Neural progenitor cell (in vitro differentiated cells): ENCODE data around the gene MAP3K4.

Experiments
- EZH2 ChIP-seq: fragments of 200-600 bp; sonication (generic); IDR thresholded peaks from 2 replicates; pipeline ENCODE4 v1.6.1; 2017; ENCODE audit warnings: antibody characterized with exemption, mild to moderate bottlenecking, moderate library complexity
- EZH2phosphoT487 ChIP-seq: fragments of 200-600 bp; sonication (generic); IDR thresholded peaks from 2 replicates; pipeline ENCODE4 v1.6.1; 2017; ENCODE audit warnings: antibody characterized with exemption
- TF ChIP-seq, protein P1 (sequence below): fragments of 200-600 bp; sonication (generic); IDR thresholded peaks from 2 replicates; pipeline ENCODE4 v1.5.1; 2017; ENCODE audit warnings: antibody characterized with exemption, mild to moderate bottlenecking

DNA sequence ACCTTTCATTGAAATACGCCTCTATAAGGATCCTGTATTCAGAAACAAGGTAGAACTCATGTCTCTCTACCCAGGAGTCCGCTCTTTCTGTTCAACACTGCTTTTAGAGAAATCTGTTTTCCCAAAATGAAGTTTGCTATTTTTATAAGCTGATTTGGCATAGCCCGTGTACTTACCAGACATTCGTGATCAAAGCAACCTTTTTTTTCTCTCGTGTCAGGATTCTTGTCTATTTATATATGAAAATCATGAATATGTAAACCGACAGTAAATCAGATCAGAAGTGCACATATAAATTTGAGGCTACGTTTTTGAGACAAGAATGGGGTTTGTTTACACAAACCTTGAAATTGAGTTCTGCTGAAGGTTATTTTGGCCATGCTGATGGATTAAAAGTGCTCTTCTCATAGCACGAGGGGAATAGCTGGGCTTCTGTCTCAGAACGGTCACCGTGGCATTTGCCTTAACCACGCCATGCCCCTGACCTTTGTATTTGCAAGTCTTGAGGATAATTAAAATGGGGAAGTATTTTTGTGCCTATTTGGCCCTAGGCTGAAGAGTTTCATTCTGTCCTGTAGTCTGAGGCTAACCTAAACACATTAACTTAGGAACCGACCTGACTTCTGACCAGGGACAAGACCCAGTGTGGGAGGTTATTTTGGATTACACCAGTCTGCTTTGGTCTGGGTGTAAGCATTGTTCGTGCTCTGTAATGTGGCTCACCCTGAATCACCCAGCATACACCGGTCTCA, 118.6 kb downstream of the MAP3K4 start:
- TF ChIP-seq, protein P1, sequence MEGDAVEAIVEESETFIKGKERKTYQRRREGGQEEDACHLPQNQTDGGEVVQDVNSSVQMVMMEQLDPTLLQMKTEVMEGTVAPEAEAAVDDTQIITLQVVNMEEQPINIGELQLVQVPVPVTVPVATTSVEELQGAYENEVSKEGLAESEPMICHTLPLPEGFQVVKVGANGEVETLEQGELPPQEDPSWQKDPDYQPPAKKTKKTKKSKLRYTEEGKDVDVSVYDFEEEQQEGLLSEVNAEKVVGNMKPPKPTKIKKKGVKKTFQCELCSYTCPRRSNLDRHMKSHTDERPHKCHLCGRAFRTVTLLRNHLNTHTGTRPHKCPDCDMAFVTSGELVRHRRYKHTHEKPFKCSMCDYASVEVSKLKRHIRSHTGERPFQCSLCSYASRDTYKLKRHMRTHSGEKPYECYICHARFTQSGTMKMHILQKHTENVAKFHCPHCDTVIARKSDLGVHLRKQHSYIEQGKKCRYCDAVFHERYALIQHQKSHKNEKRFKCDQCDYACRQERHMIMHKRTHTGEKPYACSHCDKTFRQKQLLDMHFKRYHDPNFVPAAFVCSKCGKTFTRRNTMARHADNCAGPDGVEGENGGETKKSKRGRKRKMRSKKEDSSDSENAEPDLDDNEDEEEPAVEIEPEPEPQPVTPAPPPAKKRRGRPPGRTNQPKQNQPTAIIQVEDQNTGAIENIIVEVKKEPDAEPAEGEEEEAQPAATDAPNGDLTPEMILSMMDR, result no peak
- TF ChIP-seq EZH2, result no peak
- TF ChIP-seq EZH2phosphoT487, result no peak
